HEK293 (cell line): ENCODE data around the gene ADAMTS16.

ENCODE experiments used
- CTCF ChIA-PET: fragments of 350-600 bp; formaldehyde crosslinking; extraction: SDS; loops from one replicate; lab custom pipeline; 2021; ENCODE audit warnings: antibody characterized with exemption; lab: Yijun Ruan, JAX
- POLR2A ChIA-PET: fragments of 300-600 bp; formaldehyde crosslinking; extraction: SDS; loops from one replicate; lab custom pipeline; 2020; ENCODE audit warnings: antibody characterized with exemption, inconsistent platforms; lab: Yijun Ruan, JAX
- H3K27ac ChIP-seq: fragments of 200-500 bp; sonication (Bioruptor generic); 2 replicates; pipeline ENCODE4 v1.5.1; 2014; ENCODE audit warnings: low read depth, low read length, control low read depth, inconsistent platforms; ENCODE audit errors: extremely low read depth
- H3K36me3 ChIP-seq, 2 experiments: fragments of 200-500 bp in 1 of 2; sonication (Bioruptor generic) in 1 of 2; 1 replicate in 1 of 2; 2 replicates in 1 of 2; pipeline ENCODE4 v1.5.1; 2014 to 2017; ENCODE audit warnings: inconsistent platforms in 2 of 2, low read length in 2 of 2; ENCODE audit not compliant: control insufficient read depth in 2 of 2, insufficient read depth in 1 of 2
- H3K4me1 ChIP-seq: fragments of 200-500 bp; sonication (Bioruptor generic); 2 replicates; pipeline ENCODE4 v1.5.1; 2014; ENCODE audit warnings: mild to moderate bottlenecking, low read length, inconsistent platforms; ENCODE audit not compliant: control insufficient read depth, insufficient read depth
- H3K4me3 ChIP-seq: 2 replicates; pipeline ENCODE4 v1.5.1; 2011; ENCODE audit warnings: low read depth, mild to moderate bottlenecking, control low read depth, low read length, moderate library complexity
- H3K9me3 ChIP-seq: fragments of 200-500 bp; sonication (Bioruptor generic); 2 replicates; pipeline ENCODE4 v1.5.1; 2014; ENCODE audit warnings: low read depth, low read length, inconsistent platforms; ENCODE audit not compliant: control insufficient read depth, insufficient read depth
- MEIS1 ChIP-seq: sonication (generic); formaldehyde crosslinking; IDR thresholded peaks from 2 replicates; pipeline ENCODE4 v1.8.1; 2022; ENCODE audit warnings: missing genetic modification reagents, mild to moderate bottlenecking, borderline replicate concordance
- PRDM2 ChIP-seq: fragments of 450-650 bp; formaldehyde crosslinking; IDR thresholded peaks from 2 replicates; pipeline ENCODE4 v1.5.1; 2016; ENCODE audit warnings: missing biosample characterization, missing genetic modification characterization, borderline replicate concordance
- ZNF2 ChIP-seq: fragments of 450-650 bp; formaldehyde crosslinking; IDR thresholded peaks from 2 replicates; pipeline ENCODE4 v1.5.1; 2016; ENCODE audit warnings: missing biosample characterization, missing genetic modification characterization
- ZNF223 ChIP-seq: fragments of 450-650 bp; formaldehyde crosslinking; IDR thresholded peaks from 2 replicates; pipeline ENCODE4 v1.5.1; 2016; ENCODE audit warnings: missing biosample characterization, missing genetic modification characterization
- ZNF37A ChIP-seq: fragments of 450-650 bp; IDR thresholded peaks from 2 replicates; pipeline ENCODE4 v1.5.1; 2018; ENCODE audit warnings: missing biosample characterization, missing genetic modification characterization
- ZNF677 ChIP-seq: fragments of 450-650 bp; IDR thresholded peaks from 2 replicates; pipeline ENCODE4 v1.5.0; 2018; ENCODE audit warnings: missing biosample characterization, mild to moderate bottlenecking, missing genetic modification characterization, moderate library complexity
- TF ChIP-seq, protein P1 (sequence below): fragments of 450-650 bp; IDR thresholded peaks from 2 replicates; pipeline ENCODE4 v1.5.1; 2018; ENCODE audit warnings: missing biosample characterization, mild to moderate bottlenecking, missing genetic modification characterization
- TF ChIP-seq, protein P2 (sequence below): fragments of 450-650 bp; formaldehyde crosslinking; IDR thresholded peaks from 2 replicates; pipeline ENCODE4 v1.5.1; 2017; ENCODE audit warnings: missing biosample characterization, missing genetic modification characterization
- TF ChIP-seq, protein P3 (sequence below): fragments of 450-650 bp; formaldehyde crosslinking; IDR thresholded peaks from 2 replicates; pipeline ENCODE4 v1.5.1; 2016; ENCODE audit warnings: missing biosample characterization, missing genetic modification characterization

Gene ADAMTS16

GRCh38 chr5:5198815-5199214 lies 58.7 kb downstream of the ADAMTS16 start (continued):
- TF ChIP-seq PRDM2 (tag by site-specific recombination): no peak

GRCh38 chr5:5199495-5199894 lies 59.4 kb downstream of the ADAMTS16 start:
- no peaks in the 10 kb centered on the region for H3K4me1 ChIP-seq
- TF ChIP-seq ZNF2: no peak
- ChIA-PET CTCF (interaction anchor here (0.6 kb wide), 1 partner anchor 236 kb away, joined by 4 read pairs; no protein-coding TSS in a partner anchor), POLR2A (no interaction called here)
- no peak overlapping the region for H3K4me3 ChIP-seq
- H3K9me3 ChIP-seq: no peaks in the 10 kb centered on the region
- H3K36me3 ChIP-seq: no peaks in the 10 kb centered on the region
- no peak overlapping the region for H3K27ac ChIP-seq

- no peak overlapping the region for H3K27ac ChIP-seq
- ChIA-PET POLR2A (no interaction called here), CTCF (no interaction called here)
- H3K4me3 ChIP-seq: no peak overlapping the region
- TF ChIP-seq ZNF223: no peak
- no peak for TF ChIP-seq ZNF37A (tag by site-specific recombination)
- TF ChIP-seq ZNF677 (tag by site-specific recombination): no peak
- no peak for TF ChIP-seq MEIS1 (CRISPR knock-in tag)
- H3K36me3 ChIP-seq: no peaks in the 10 kb centered on the region
- H3K4me1 ChIP-seq: no peaks in the 10 kb centered on the region
- H3K9me3 ChIP-seq: no peaks in the 10 kb centered on the region
Measured at GRCh38 chr5:5200133-5200532, 60.0 kb downstream of the ADAMTS16 start.

DNA sequence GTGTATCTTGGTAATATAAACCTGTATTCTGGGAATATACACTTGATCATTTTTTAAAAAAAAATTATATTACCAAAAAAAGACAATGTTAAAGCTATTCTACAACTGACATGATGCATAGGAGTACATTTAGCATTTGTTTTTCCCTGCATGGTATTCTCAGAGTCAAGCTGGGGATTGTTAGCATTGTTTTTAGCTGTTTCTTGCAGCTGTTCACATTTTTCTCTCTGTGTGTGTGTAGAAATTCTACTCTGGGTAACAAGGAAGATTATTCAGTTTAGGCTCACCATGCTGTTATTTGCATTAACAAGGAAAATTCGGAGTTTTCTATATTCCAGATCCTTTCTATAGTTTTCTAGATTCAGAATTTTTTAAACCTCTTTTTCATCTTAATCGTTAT lies 62.2 kb downstream of the ADAMTS16 start:
- H3K4me1 ChIP-seq: no peaks in the 10 kb centered on the region
- no peaks in the 10 kb centered on the region for H3K9me3 ChIP-seq
- no peaks in the 10 kb centered on the region for H3K36me3 ChIP-seq
- no peak overlapping the region for H3K4me3 ChIP-seq
- POLR2A ChIA-PET: no interaction called here
- CTCF ChIA-PET: interaction anchor here (1.0 to 1.2 kb wide), 2 partner anchors 9 to 17 kb away, joined by 3 to 5 read pairs; no protein-coding TSS in a partner anchor
- no peak overlapping the region for H3K27ac ChIP-seq
- no peak for TF ChIP-seq PRDM2 (tag by site-specific recombination)
- TF ChIP-seq, protein P1, sequence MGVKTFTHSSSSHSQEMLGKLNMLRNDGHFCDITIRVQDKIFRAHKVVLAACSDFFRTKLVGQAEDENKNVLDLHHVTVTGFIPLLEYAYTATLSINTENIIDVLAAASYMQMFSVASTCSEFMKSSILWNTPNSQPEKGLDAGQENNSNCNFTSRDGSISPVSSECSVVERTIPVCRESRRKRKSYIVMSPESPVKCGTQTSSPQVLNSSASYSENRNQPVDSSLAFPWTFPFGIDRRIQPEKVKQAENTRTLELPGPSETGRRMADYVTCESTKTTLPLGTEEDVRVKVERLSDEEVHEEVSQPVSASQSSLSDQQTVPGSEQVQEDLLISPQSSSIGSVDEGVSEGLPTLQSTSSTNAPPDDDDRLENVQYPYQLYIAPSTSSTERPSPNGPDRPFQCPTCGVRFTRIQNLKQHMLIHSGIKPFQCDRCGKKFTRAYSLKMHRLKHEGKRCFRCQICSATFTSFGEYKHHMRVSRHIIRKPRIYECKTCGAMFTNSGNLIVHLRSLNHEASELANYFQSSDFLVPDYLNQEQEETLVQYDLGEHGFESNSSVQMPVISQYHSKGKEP (tag by site-specific recombination): no peak
- TF ChIP-seq, protein P2, sequence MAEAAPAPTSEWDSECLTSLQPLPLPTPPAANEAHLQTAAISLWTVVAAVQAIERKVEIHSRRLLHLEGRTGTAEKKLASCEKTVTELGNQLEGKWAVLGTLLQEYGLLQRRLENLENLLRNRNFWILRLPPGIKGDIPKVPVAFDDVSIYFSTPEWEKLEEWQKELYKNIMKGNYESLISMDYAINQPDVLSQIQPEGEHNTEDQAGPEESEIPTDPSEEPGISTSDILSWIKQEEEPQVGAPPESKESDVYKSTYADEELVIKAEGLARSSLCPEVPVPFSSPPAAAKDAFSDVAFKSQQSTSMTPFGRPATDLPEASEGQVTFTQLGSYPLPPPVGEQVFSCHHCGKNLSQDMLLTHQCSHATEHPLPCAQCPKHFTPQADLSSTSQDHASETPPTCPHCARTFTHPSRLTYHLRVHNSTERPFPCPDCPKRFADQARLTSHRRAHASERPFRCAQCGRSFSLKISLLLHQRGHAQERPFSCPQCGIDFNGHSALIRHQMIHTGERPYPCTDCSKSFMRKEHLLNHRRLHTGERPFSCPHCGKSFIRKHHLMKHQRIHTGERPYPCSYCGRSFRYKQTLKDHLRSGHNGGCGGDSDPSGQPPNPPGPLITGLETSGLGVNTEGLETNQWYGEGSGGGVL (tag by site-specific recombination): no peak
- TF ChIP-seq, protein P3, sequence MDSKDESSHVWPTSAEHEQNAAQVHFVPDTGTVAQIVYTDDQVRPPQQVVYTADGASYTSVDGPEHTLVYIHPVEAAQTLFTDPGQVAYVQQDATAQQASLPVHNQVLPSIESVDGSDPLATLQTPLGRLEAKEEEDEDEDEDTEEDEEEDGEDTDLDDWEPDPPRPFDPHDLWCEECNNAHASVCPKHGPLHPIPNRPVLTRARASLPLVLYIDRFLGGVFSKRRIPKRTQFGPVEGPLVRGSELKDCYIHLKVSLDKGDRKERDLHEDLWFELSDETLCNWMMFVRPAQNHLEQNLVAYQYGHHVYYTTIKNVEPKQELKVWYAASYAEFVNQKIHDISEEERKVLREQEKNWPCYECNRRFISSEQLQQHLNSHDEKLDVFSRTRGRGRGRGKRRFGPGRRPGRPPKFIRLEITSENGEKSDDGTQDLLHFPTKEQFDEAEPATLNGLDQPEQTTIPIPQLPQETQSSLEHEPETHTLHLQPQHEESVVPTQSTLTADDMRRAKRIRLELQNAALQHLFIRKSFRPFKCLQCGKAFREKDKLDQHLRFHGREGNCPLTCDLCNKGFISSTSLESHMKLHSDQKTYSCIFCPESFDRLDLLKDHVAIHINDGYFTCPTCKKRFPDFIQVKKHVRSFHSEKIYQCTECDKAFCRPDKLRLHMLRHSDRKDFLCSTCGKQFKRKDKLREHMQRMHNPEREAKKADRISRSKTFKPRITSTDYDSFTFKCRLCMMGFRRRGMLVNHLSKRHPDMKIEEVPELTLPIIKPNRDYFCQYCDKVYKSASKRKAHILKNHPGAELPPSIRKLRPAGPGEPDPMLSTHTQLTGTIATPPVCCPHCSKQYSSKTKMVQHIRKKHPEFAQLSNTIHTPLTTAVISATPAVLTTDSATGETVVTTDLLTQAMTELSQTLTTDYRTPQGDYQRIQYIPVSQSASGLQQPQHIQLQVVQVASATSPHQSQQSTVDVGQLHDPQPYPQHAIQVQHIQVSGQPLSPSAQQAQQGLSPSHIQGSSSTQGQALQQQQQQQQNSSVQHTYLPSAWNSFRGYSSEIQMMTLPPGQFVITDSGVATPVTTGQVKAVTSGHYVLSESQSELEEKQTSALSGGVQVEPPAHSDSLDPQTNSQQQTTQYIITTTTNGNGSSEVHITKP (tag by site-specific recombination): no peak
